B cell (primary cell): ENCODE measurements around the gene CHD6. TPM values are rescaled to one million over a fixed set of nuclear protein-coding genes. Genes with fewer than 3 reads are reported as not detected.

Source experiments
- ATAC-seq: fragments of 200-7000 bp; cut with Tn5 transposase; one replicate; pipeline ENCODE4 v1.10.0; 2021; ENCODE audit warnings: low read depth, mild to moderate bottlenecking, moderate number of reproducible peaks, moderate library complexity
- CTCF ChIA-PET: fragments of 350-600 bp; sonication (Branson Sonifier 250); formaldehyde crosslinking; loops from one replicate; lab custom pipeline; 2021; ENCODE audit warnings: antibody characterized with exemption, inconsistent platforms; lab: Charles Lee
- POLR2A ChIA-PET: fragments of 350-600 bp; sonication (Branson Sonifier 250); formaldehyde crosslinking; loops from one replicate; lab custom pipeline; 2021; ENCODE audit warnings: antibody characterized with exemption; lab: Charles Lee
- DNase-seq: peaks from one replicate; pipeline ENCODE4 v3.0.0; 2013
- H2AFZ ChIP-seq: 2 replicates; pipeline ENCODE4 v1.6.1; 2012; ENCODE audit warnings: mild to moderate bottlenecking, low read depth, low read length; ENCODE audit not compliant: insufficient read depth, poor library complexity, severe bottlenecking
- H3K27ac ChIP-seq, 2 donors: 1 replicate in 1 of 2; 2 replicates in 1 of 2; pipeline ENCODE4 v1.5.1; 2012 to 2013; ENCODE audit warnings: low read length in 2 of 2, mild to moderate bottlenecking in 2 of 2, moderate library complexity in 1 of 2
- H3K27me3 ChIP-seq, 4 experiments: fragments of 200-600 bp in 1 of 4; sonication (generic) in 1 of 4; replicated peaks in 1 of 4; 1 replicate in 2 of 4; 2 replicates in 2 of 4; pipeline versions ENCODE4 v1.6.1 to v1.7.0; 2013 to 2016; ENCODE audit warnings: low read length in 3 of 4, mild to moderate bottlenecking in 2 of 4, mixed read lengths in 1 of 4, moderate library complexity in 1 of 4; ENCODE audit not compliant: insufficient read depth in 4 of 4, control insufficient read depth in 3 of 4; ENCODE audit errors: control extremely low read depth in 1 of 4
- H3K36me3 ChIP-seq, 2 experiments: replicated peaks in 1 of 2; 1 replicate in 1 of 2; 2 replicates in 1 of 2; pipeline versions ENCODE4 v1.6.1 to v1.7.1; 2013; ENCODE audit warnings: low read length in 1 of 2; ENCODE audit not compliant: insufficient read depth in 2 of 2, control insufficient read depth in 1 of 2; ENCODE audit errors: control extremely low read depth in 1 of 2, extremely low read depth in 1 of 2
- H3K4me1 ChIP-seq, 2 donors: fragments of 200-600 bp in 1 of 2; sonication (generic) in 1 of 2; 1 replicate in 1 of 2; 2 replicates in 1 of 2; pipeline versions ENCODE4 v1.5.1 to v1.6.1; 2013 to 2017; ENCODE audit warnings: low read length in 2 of 2; ENCODE audit not compliant: control insufficient read depth in 2 of 2, insufficient read depth in 2 of 2
- H3K4me2 ChIP-seq: replicated peaks from 2 replicates; pipeline ENCODE3; 2012; ENCODE audit warnings: mild to moderate bottlenecking, low read depth, low read length; ENCODE audit not compliant: poor library complexity, severe bottlenecking
- H3K4me3 ChIP-seq, 5 experiments: fragments of 200-600 bp in 1 of 5; sonication (generic) in 1 of 5; 1 replicate in 3 of 5; 2 replicates in 2 of 5; pipeline versions ENCODE4 v1.5.1 to v1.7.0; 2011 to 2016; ENCODE audit warnings: low read length in 4 of 5, mild to moderate bottlenecking in 4 of 5, low read depth in 2 of 5, control low read depth in 1 of 5, moderate library complexity in 1 of 5; ENCODE audit not compliant: insufficient read depth in 1 of 5; ENCODE audit errors: control extremely low read depth in 1 of 5, extremely low read depth in 1 of 5
- H3K79me2 ChIP-seq: fragments of 200-600 bp; sonication (generic); one replicate; pipeline ENCODE4 v1.6.0; 2016; ENCODE audit warnings: low read length; ENCODE audit not compliant: control insufficient read depth, insufficient read depth
- H3K9ac ChIP-seq: fragments of 200-600 bp; sonication (generic); 2 replicates; pipeline ENCODE4 v1.6.1; 2017; ENCODE audit warnings: mild to moderate bottlenecking, low read length, moderate library complexity
- H3K9me3 ChIP-seq, 3 donors: one replicate each; pipeline versions ENCODE4 v1.6.1 to v1.7.1; 2013; ENCODE audit warnings: low read length in 2 of 3; ENCODE audit not compliant: control insufficient read depth in 2 of 3, insufficient read depth in 1 of 3; ENCODE audit errors: control extremely low read depth in 1 of 3
- H4K20me1 ChIP-seq: 2 replicates; pipeline ENCODE4 v1.6.0; 2012; ENCODE audit warnings: mild to moderate bottlenecking, low read length; ENCODE audit not compliant: insufficient read depth, control insufficient read depth, poor library complexity, severe bottlenecking
- H3K27ac Mint-ChIP-seq: one replicate; pipeline ENCODE4 v1.8.0; 2021; ENCODE audit warnings: mixed read lengths
- H3K27me3 Mint-ChIP-seq: one replicate; pipeline ENCODE4 v1.8.0; 2021; ENCODE audit warnings: mixed read lengths
- H3K4me1 Mint-ChIP-seq: one replicate; pipeline ENCODE4 v1.8.0; 2021; ENCODE audit warnings: mixed read lengths
- H3K4me3 Mint-ChIP-seq: one replicate; pipeline ENCODE4 v1.8.0; 2021; ENCODE audit warnings: mixed read lengths
- H3K9me3 Mint-ChIP-seq: one replicate; pipeline ENCODE4 v1.8.0; 2022; ENCODE audit warnings: mixed read lengths; ENCODE audit not compliant: insufficient read depth
- EZH2 ChIP-seq: IDR thresholded peaks from 2 replicates; pipeline ENCODE4 v1.6.1; 2012; ENCODE audit warnings: borderline replicate concordance, low read depth, mild to moderate bottlenecking, moderate library complexity, low read length; ENCODE audit not compliant: insufficient read depth, poor library complexity, severe bottlenecking
- WGBS: methylation state at CpG from one replicate; pipeline ENCODE4 v1.1.5; 2013; ENCODE audit warnings: missing lambda C conversion rate; ENCODE audit not compliant: insufficient coverage; 5-methylcytosine and 5-hydroxymethylcytosine counted together
- intact Hi-C: fragments of 100-400 bp; cut with micrococcal nuclease; formaldehyde crosslinking; loops from one replicate; pipeline ENCODE4 v1.10.0; 2022
- polyA plus RNA-seq: library from polyadenylated mRNA; depleted of rRNA; stranded (reverse); fragments of >200 nt; gene quantifications from 2 replicates; pipeline ENCODE4 v1.2.3, GENCODE V29; 2012
- total RNA-seq, 2 donors: library from RNA; stranded (reverse); fragments of 120-200 nt in 1 of 2; gene quantifications; 1 replicate in 1 of 2; 2 replicates in 1 of 2; pipeline versions ENCODE4 v1.2.3 to v1.2.4, GENCODE V29; 2013 to 2022
- TF ChIP-seq, protein P1 (sequence below): fragments of 200-600 bp; IDR thresholded peaks from one replicate; pipeline ENCODE4 v1.8.0; 2022; ENCODE audit warnings: antibody characterized with exemption, mild to moderate bottlenecking

The CHD6 gene
- total and polyA plus RNA-seq, 2 donors (not counting 1 experiment from before 2014, with no cell fraction given), result 10.3 to 117 TPM

DNA sequence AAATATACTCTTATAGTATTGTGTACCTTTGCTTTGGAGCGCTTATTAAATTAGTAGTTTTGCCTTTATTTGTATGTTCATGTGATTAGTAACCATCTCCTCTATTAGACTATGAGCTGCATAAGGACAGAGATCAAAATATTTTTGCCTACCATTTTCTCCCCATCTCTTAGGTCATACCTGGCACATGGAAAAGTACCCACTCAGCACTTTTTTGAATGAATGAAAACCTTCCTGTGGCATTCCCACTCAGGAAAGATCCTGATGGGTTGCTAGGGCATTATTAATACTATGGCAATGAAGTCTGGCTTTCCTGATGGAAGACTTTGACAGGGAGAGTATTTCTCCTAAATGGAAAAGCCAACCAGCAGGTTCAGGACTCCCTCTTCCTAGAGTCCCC is 20.3 kb upstream of the CHD6 start:
- no peaks in the 10 kb centered on the region for H3K79me2 ChIP-seq
- no peak overlapping the region for H2AFZ ChIP-seq
- Mint-ChIP-seq H3K27ac (no peak overlapping the region), H3K9me3 (no peaks in the 10 kb centered on the region), H3K27me3 (peaks cover 31% of the 10 kb centered on the region), H3K4me1 (no peaks in the 10 kb centered on the region), H3K4me3 (no peak overlapping the region)
- peaks cover 0 to 24% (median 14%) of the 10 kb centered on the region in 4 experiments for H3K27me3 ChIP-seq
- H3K4me1 ChIP-seq, result no peaks in the 10 kb centered on the region
- no peak overlapping the region for H3K9ac ChIP-seq
- no peak overlapping the region for H3K4me3 ChIP-seq
- no peaks in the 10 kb centered on the region for H3K9me3 ChIP-seq
- WGBS, result no CpG with 5 or more reads among the region's 1 CpG
- CTCF ChIA-PET, result no interaction called here
- POLR2A ChIA-PET, result no interaction called here
- H3K27ac ChIP-seq, result no peak overlapping the region
- no peak overlapping the region for H3K4me2 ChIP-seq
- no peak for ATAC-seq
- H4K20me1 ChIP-seq, result no peaks in the 10 kb centered on the region
- no peak for TF ChIP-seq EZH2
- TF ChIP-seq, protein P1, sequence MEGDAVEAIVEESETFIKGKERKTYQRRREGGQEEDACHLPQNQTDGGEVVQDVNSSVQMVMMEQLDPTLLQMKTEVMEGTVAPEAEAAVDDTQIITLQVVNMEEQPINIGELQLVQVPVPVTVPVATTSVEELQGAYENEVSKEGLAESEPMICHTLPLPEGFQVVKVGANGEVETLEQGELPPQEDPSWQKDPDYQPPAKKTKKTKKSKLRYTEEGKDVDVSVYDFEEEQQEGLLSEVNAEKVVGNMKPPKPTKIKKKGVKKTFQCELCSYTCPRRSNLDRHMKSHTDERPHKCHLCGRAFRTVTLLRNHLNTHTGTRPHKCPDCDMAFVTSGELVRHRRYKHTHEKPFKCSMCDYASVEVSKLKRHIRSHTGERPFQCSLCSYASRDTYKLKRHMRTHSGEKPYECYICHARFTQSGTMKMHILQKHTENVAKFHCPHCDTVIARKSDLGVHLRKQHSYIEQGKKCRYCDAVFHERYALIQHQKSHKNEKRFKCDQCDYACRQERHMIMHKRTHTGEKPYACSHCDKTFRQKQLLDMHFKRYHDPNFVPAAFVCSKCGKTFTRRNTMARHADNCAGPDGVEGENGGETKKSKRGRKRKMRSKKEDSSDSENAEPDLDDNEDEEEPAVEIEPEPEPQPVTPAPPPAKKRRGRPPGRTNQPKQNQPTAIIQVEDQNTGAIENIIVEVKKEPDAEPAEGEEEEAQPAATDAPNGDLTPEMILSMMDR, result no peak
- intact Hi-C loops, result no loop called here
- DNase-seq, result no peak
- H3K36me3 ChIP-seq, result no peaks in the 10 kb centered on the region

DNA sequence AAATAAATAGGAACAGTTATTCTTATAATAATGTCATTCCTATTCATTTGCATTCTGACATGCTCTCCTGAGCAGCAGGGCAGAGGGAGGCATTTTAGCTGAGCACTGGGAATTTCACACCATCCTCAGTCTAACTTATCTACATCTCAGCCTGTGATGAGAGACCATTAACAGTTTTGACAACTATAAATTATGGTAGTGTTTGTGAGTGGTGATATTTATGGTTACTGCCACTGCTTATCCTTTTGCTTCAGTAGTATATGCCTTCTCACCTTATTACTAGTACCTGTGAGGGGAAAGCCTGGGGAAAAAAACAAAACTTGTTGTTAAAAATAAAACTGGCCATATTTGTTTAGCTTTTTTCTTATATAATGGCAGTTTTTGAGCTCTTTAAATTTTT is 17.0 kb upstream of the CHD6 start:
- intact Hi-C loops, result no loop called here
- Histone ChIP-seq H3K4me3 (no peak overlapping the region), H3K4me1 (no peaks in the 10 kb centered on the region), H3K27ac (no peak overlapping the region), H2AFZ (no peak overlapping the region), H3K9ac (no peak overlapping the region), H3K79me2 (no peaks in the 10 kb centered on the region), H3K9me3 (no peaks in the 10 kb centered on the region), H3K4me2 (no peak overlapping the region), H3K36me3 (no peaks in the 10 kb centered on the region), H4K20me1 (no peaks in the 10 kb centered on the region), H3K27me3 (peaks cover 0 to 21% (median 12%) of the 10 kb centered on the region in 4 experiments)
- Mint-ChIP-seq H3K27me3 (peaks cover 23% of the 10 kb centered on the region), H3K4me3 (no peak overlapping the region), H3K27ac (no peak overlapping the region), H3K9me3 (no peaks in the 10 kb centered on the region), H3K4me1 (peaks cover 3% of the 10 kb centered on the region)
- TF ChIP-seq, protein P1, result no peak
- TF ChIP-seq EZH2, result no peak
- ChIA-PET CTCF (no interaction called here), POLR2A (no interaction called here)
- ATAC-seq, result no peak
- no peak for DNase-seq
